ENCODE results near the gene HNRNPA3.

GRCh38 chr2:177256026-177256425 is 43.4 kb downstream of the HNRNPA3 start:
- no peak for TF ChIP-seq ELF4 (IDR thresholded peaks at IDR 0.05)
- TF ChIP-seq FOXM1 (IDR thresholded peaks at IDR 0.05; ENCODE audit: borderline replicate concordance), result no peak
- TF ChIP-seq TARDBP (IDR thresholded peaks at IDR 0.05), result no peak
- TF ChIP-seq FOXK2 (IDR thresholded peaks at IDR 0.05), result no peak
- no peak for TF ChIP-seq L3MBTL2 (conservative IDR thresholded peaks at IDR 0.05)
- TF ChIP-seq FOXA1 (IDR thresholded peaks at IDR 0.05), result no peak
- TF ChIP-seq BHLHE40 (IDR thresholded peaks at IDR 0.05; ENCODE audit: borderline replicate concordance), result no peak
- TF ChIP-seq ZNF384 (IDR thresholded peaks at IDR 0.05), result no peak
- TF ChIP-seq HDGF (IDR thresholded peaks at IDR 0.05; ENCODE audit: borderline replicate concordance), result no peak

All from HEK293T (cell line).